Karpas-422 (cell line): ENCODE measurements around the gene COG4. TPM values are rescaled to one million over a fixed set of nuclear protein-coding genes. Genes with fewer than 3 reads are reported as not detected.
"Not testable (repeated sequence)": the region's sequence is repeated elsewhere in the genome, so short reads cannot be mapped to it uniquely, and the experiment has no call there.

Source experiments
- DNase-seq: peaks from one replicate; pipeline ENCODE4 v3.0.0-alpha.2; 2015
- H2AFZ ChIP-seq: fragments of 200-600 bp; sonication (generic); 2 replicates; pipeline ENCODE4 v1.6.1; 2014; ENCODE audit warnings: antibody characterized with exemption, low read length, mixed read lengths
- H3K27ac ChIP-seq: fragments of 200-600 bp; sonication (generic); 2 replicates; pipeline ENCODE4 v1.5.1; 2014; ENCODE audit warnings: mild to moderate bottlenecking, low read length, moderate library complexity
- H3K27me3 ChIP-seq: fragments of 200-600 bp; sonication (generic); 2 replicates; pipeline ENCODE4 v1.6.1; 2014; ENCODE audit warnings: low read length, mixed read lengths
- H3K36me3 ChIP-seq: fragments of 200-600 bp; sonication (generic); 2 replicates; pipeline ENCODE4 v1.6.1; 2014; ENCODE audit warnings: low read length, mixed read lengths; ENCODE audit not compliant: insufficient read depth
- H3K4me1 ChIP-seq: fragments of 200-600 bp; sonication (generic); 2 replicates; pipeline ENCODE4 v1.6.1; 2014; ENCODE audit warnings: mild to moderate bottlenecking, low read length, mixed read lengths
- H3K4me2 ChIP-seq: fragments of 200-600 bp; sonication (generic); 2 replicates; pipeline ENCODE4 v1.6.1; 2014; ENCODE audit warnings: low read length, low read depth, mild to moderate bottlenecking; ENCODE audit not compliant: poor library complexity, severe bottlenecking
- H3K4me3 ChIP-seq: fragments of 200-600 bp; sonication (generic); 2 replicates; pipeline ENCODE4 v1.5.1; 2014; ENCODE audit warnings: mild to moderate bottlenecking, antibody characterized with exemption, low read length, mixed read lengths
- H3K79me2 ChIP-seq: fragments of 200-600 bp; sonication (generic); 2 replicates; pipeline ENCODE4 v1.6.1; 2014; ENCODE audit warnings: mild to moderate bottlenecking, low read length, mixed read lengths
- H3K9ac ChIP-seq: fragments of 200-600 bp; sonication (generic); 2 replicates; pipeline ENCODE4 v1.6.0; 2014; ENCODE audit warnings: low read length
- H3K9me2 ChIP-seq: fragments of 200-600 bp; sonication (generic), shearing (Covaris generic); replicated peaks from 2 replicates; pipeline ENCODE4 v1.6.0; 2014; ENCODE audit warnings: mild to moderate bottlenecking, low read length, moderate library complexity; ENCODE audit not compliant: insufficient read depth
- H3K9me3 ChIP-seq: fragments of 300-700, 200-600 bp; sonication (generic); 2 replicates; pipeline ENCODE4 v1.6.1; 2014; ENCODE audit warnings: low read length, mixed read lengths
- H4K20me1 ChIP-seq: fragments of 200-600 bp; sonication (generic); 2 replicates; pipeline ENCODE4 v1.6.1; 2014; ENCODE audit warnings: mild to moderate bottlenecking, antibody characterized with exemption, low read length, low read depth; ENCODE audit not compliant: insufficient read depth
- total RNA-seq: library from RNA; depleted of rRNA; stranded (reverse); fragments of >200 nt; shearing (Covaris generic); gene quantifications from 2 replicates; pipeline ENCODE4 v1.2.3, GENCODE V29; 2014; ENCODE audit warnings: low replicate concordance

COG4 gene
- total RNA-seq, 1 experiment from 2014 or later = 47.0 TPM

DNA sequence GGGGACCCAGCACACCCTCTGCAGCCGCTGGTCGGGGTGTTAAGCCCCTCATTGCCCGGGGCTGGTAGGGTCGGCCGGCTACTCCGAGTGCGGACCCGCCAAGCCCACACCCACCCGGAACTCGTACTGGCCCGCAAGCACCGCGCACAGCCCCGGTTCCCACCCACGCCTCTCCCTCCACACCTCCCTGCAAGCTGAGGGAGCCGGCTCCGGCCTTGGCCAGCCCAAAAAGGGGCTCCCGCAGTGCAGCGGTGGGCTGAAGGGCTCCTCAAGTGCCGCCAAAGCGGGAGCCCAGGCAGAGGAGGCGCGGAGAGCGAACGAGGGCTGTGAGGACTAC is 72.4 kb downstream of the COG4 start:
- H3K4me1 ChIP-seq = peaks cover 30% of the 10 kb centered on the region
- H3K9me3 ChIP-seq, H3K4me2 ChIP-seq, H3K27ac ChIP-seq, H3K4me3 ChIP-seq, H4K20me1 ChIP-seq, H3K79me2 ChIP-seq, DNase-seq, H2AFZ ChIP-seq, H3K9ac ChIP-seq, H3K9me2 ChIP-seq, H3K36me3 ChIP-seq, H3K27me3 ChIP-seq: not testable (repeated sequence)

DNA sequence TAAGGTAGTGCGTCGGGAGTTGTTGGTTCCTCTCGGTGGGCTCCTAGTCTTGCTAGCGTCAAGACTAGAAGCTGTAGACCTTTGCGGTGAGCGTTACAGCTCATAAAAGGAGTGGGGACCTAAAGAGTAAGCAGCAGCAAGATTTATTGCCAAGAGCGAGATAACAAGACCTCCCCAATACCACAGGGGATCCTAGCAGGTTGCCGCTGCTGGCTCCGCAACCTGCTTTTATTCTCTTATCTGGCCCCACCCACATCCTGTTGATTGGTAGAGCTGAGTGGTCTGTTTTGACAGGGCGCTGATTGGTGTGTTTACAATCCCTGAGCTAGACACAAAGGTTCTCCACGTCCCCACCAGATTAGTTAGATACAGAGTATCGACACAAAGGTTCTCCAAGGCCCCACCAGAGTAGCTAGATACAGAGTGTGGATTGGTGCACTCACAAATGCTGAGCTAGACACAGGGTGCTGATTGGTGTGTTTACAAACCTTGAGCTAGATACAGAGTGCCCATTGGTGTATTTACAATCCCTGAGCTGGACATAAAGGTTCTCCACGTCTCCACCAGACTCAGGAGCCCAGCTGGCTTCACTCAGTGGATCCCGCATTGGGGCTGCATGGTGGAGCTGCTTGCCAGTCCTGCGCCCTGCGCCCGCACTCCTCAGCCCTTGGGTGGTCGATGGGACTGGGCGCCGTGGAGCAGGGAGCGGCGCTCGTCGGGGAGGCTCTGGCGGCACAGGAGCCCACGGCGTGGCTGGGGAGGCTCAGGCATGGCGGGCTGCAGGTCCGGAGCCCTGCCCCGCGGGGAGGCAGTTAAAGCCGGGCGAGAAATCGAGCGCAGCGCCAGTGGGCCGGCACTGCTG is 73.0 kb downstream of the COG4 start:
- not testable (repeated sequence) for H4K20me1 ChIP-seq, H3K4me3 ChIP-seq, H3K36me3 ChIP-seq, DNase-seq, H3K9ac ChIP-seq, H3K27ac ChIP-seq, H3K79me2 ChIP-seq, H2AFZ ChIP-seq, H3K9me3 ChIP-seq, H3K27me3 ChIP-seq, H3K9me2 ChIP-seq, H3K4me2 ChIP-seq
- H3K4me1 ChIP-seq = peaks cover 24% of the 10 kb centered on the region

DNA sequence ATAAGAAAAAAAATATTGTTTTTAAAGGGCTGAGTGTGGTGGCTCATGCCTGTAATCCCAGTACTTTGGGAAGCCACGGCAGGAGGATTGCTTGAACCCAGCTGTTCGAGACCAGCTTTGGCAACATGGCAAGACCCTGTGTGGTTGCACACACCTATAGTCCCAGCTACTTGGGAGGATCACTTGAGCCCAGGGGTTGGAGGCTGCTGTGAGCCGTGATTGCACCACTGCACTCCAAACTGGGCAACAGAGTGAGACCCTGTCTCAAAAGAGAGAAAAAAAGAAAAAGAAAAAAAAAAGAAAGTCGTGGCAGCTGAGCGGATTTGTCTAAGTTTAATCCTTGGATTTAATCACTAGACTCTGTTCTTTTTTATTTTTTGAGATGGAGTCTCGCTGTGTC is 75.3 kb downstream of the COG4 start:
- H3K9me3 ChIP-seq = no peaks in the 10 kb centered on the region
- H3K4me2 ChIP-seq = no peak overlapping the region
- H3K27me3 ChIP-seq = no peaks in the 10 kb centered on the region
- no peak overlapping the region for H3K4me3 ChIP-seq
- no peak overlapping the region for H3K9ac ChIP-seq
- H3K79me2 ChIP-seq = no peaks in the 10 kb centered on the region
- DNase-seq = no peak
- H3K36me3 ChIP-seq = no peaks in the 10 kb centered on the region
- H3K4me1 ChIP-seq = peaks cover 20% of the 10 kb centered on the region
- H3K9me2 ChIP-seq = no peaks in the 10 kb centered on the region
- H3K27ac ChIP-seq = no peak overlapping the region
- H2AFZ ChIP-seq = no peak overlapping the region
- H4K20me1 ChIP-seq = no peaks in the 10 kb centered on the region

DNA sequence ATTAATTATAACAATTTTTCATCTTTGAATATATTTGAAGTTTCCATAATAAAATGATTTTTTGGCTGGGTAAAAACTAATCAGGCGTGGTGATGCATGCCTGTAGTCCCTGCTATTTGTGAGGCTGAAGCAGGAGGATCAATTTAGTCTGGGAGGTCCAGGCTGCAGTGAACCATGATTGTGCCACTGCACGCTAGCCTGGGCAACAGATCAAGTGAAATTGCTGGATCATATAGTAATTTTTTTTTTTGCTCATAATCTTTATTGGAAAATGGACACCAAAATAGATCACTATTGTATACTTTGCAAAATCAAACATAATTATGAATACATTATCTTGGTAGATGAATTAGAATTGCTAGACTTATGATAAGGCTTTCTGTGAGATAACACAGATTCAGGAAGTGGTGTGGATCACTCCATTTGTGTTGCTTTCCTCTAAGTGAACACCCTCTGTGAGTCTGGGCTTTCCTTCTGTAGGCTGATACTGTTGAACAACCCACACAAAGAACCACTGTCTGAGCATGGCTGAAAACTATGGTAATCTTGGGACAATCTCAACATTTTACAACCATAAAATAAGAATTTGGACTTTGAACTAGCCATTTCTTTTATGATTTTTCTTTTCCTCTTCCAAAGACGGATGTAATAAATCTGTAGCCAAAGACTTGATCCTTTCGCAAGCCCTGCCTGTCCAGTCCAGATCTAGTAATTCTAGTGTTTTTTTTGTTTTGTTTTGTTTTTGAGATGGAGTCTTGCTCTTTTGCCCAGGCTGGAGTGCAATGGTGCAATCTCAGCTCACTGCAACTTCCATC is 78.9 kb downstream of the COG4 start:
- Histone ChIP-seq H3K79me2 (no peaks in the 10 kb centered on the region), H3K9me2 (no peaks in the 10 kb centered on the region), H3K4me2 (no peak overlapping the region), H3K9ac (no peak overlapping the region), H3K9me3 (no peaks in the 10 kb centered on the region), H3K4me1 (peaks cover 27% of the 10 kb centered on the region), H3K36me3 (no peaks in the 10 kb centered on the region), H2AFZ (0 out of 2 replicates have a peak overlapping the region, but pooled peaks have one; percentile 14), H3K27me3 (no peaks in the 10 kb centered on the region), H4K20me1 (no peaks in the 10 kb centered on the region), H3K27ac (no peak overlapping the region), H3K4me3 (no peak overlapping the region)
- DNase-seq = no peak

DNA sequence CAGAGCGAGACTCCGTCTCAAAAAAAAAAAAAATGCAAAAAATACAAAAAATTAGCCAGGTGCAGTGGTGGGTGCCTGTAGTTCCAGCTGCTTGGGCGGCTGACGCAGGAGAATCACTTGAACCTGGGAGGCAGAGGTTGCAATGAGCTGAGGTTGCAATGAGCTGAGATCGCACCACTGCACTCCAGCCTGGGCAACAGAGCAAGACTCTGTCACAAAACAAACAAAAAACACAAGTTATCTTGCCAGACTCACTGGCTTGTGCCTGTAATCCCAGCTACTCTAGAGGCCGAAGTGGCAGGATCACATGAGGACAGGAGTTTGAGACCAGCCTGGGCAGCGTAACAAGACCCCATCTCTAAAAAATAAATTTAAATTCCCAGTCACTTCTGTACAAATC is 81.0 kb downstream of the COG4 start:
- H3K9ac ChIP-seq = no peak overlapping the region
- H3K4me1 ChIP-seq = peaks cover 32% of the 10 kb centered on the region
- no peaks in the 10 kb centered on the region for H4K20me1 ChIP-seq
- no peaks in the 10 kb centered on the region for H3K9me3 ChIP-seq
- DNase-seq = no peak
- H3K27ac ChIP-seq = no peak overlapping the region
- no peaks in the 10 kb centered on the region for H3K9me2 ChIP-seq
- H3K79me2 ChIP-seq = peaks cover 13% of the 10 kb centered on the region
- H3K27me3 ChIP-seq = no peaks in the 10 kb centered on the region
- no peak overlapping the region for H3K4me2 ChIP-seq
- H3K36me3 ChIP-seq = no peaks in the 10 kb centered on the region
- no peak overlapping the region for H2AFZ ChIP-seq
- no peak overlapping the region for H3K4me3 ChIP-seq

DNA sequence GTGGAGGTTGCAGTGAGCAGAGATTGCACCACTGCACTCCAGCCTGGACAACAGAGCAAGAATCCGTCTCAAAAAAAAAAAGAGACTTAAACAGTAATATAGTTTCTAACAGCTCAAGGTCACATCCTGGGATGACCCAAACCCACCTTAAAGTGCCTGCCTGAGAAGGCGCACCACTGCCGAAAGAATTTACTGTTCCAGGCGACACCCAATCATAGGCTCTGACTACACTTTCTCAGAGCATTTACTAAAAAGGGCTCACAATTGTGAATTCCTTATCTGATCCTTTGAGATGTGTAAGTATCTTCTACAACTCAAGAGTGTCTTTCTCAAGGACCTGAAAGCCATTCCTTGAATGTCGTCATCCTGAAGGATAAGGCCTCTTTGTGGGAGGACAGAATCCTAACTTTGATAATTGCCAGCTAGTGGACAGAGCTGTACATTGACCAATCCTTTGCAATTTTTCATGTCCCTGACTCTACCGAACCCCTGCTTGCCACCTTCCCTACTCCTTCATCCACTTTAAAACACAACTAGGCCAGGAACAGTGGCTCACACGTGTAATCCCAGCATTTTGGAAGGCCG is 81.9 kb downstream of the COG4 start:
- Histone ChIP-seq H3K9ac (no peak overlapping the region), H4K20me1 (peaks cover 4% of the 10 kb centered on the region; the same call in 1 of the 2 replicates), H3K4me2 (no peak overlapping the region), H2AFZ (no peak overlapping the region), H3K27me3 (no peaks in the 10 kb centered on the region), H3K9me2 (no peaks in the 10 kb centered on the region), H3K9me3 (no peaks in the 10 kb centered on the region), H3K79me2 (peaks cover 22% of the 10 kb centered on the region), H3K27ac (no peak overlapping the region), H3K4me1 (peaks cover 32% of the 10 kb centered on the region), H3K36me3 (no peaks in the 10 kb centered on the region), H3K4me3 (no peak overlapping the region)
- no peak for DNase-seq

DNA sequence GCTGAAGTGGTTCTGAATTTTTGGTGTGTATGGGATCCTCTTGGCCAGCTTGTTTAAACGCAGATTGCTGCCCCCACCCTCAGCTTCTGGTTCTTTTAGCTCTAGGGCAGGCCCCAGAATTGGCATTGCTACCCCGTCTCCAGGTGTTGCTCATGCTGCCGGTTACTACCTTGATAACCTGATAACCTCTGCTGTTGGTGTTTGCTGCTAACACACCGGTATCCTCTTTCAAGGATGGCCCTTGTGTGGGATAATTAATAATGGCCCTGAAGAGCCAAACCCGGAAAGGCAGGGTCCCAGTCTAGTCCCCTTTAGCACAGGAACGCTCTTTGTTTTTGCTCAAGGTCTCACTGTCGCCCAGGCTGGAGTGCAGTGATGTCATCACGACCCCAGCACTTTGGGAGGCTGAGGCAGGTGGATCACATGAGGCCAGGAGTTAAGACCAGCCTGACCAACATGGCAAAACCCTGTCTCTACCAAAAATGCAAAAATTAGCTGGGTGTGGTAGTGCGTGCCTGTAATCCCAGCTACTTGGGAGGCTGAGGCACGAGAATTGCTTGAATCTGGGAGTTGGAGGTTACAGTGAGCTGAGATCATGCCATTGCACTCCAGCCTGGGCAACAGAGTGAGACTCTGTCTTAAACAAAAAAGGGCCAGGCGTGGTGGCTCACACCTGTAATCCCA is 83.2 kb downstream of the COG4 start:
- peaks cover 4% of the 10 kb centered on the region; the same call in 1 of the 2 replicates for H4K20me1 ChIP-seq
- DNase-seq = no peak
- peaks cover 29% of the 10 kb centered on the region for H3K79me2 ChIP-seq
- no peaks in the 10 kb centered on the region for H3K36me3 ChIP-seq
- H3K27ac ChIP-seq = no peak overlapping the region
- no peaks in the 10 kb centered on the region for H3K27me3 ChIP-seq
- H2AFZ ChIP-seq = peak overlapping the region; percentile 99
- peak overlapping the region; percentile 93 for H3K9ac ChIP-seq
- peaks cover 34% of the 10 kb centered on the region for H3K4me1 ChIP-seq
- peak overlapping the region; percentile 99 for H3K4me2 ChIP-seq
- no peaks in the 10 kb centered on the region for H3K9me3 ChIP-seq
- no peaks in the 10 kb centered on the region for H3K9me2 ChIP-seq
- H3K4me3 ChIP-seq = peak overlapping the region; percentile 96
